B cell (primary cell): ENCODE results near the gene PKNOX2. TPM values are rescaled to one million over a fixed set of nuclear protein-coding genes. Genes with fewer than 3 reads are reported as not detected.

Experiments used
- ATAC-seq: fragments of 200-7000 bp; cut with Tn5 transposase; one replicate; pipeline ENCODE4 v1.10.0; 2021; ENCODE audit warnings: low read depth, mild to moderate bottlenecking, moderate number of reproducible peaks, moderate library complexity
- CTCF ChIA-PET: fragments of 350-600 bp; sonication (Branson Sonifier 250); formaldehyde crosslinking; loops from one replicate; lab custom pipeline; 2021; ENCODE audit warnings: antibody characterized with exemption, inconsistent platforms; lab: Charles Lee
- POLR2A ChIA-PET: fragments of 350-600 bp; sonication (Branson Sonifier 250); formaldehyde crosslinking; loops from one replicate; lab custom pipeline; 2021; ENCODE audit warnings: antibody characterized with exemption; lab: Charles Lee
- DNase-seq: peaks from one replicate; pipeline ENCODE4 v3.0.0; 2013
- H2AFZ ChIP-seq: 2 replicates; pipeline ENCODE4 v1.6.1; 2012; ENCODE audit warnings: mild to moderate bottlenecking, low read depth, low read length; ENCODE audit not compliant: insufficient read depth, poor library complexity, severe bottlenecking
- H3K27ac ChIP-seq, 2 donors: 1 replicate in 1 of 2; 2 replicates in 1 of 2; pipeline ENCODE4 v1.5.1; 2012 to 2013; ENCODE audit warnings: low read length in 2 of 2, mild to moderate bottlenecking in 2 of 2, moderate library complexity in 1 of 2
- H3K27me3 ChIP-seq, 4 experiments: fragments of 200-600 bp in 1 of 4; sonication (generic) in 1 of 4; replicated peaks in 1 of 4; 1 replicate in 2 of 4; 2 replicates in 2 of 4; pipeline versions ENCODE4 v1.6.1 to v1.7.0; 2013 to 2016; ENCODE audit warnings: low read length in 3 of 4, mild to moderate bottlenecking in 2 of 4, mixed read lengths in 1 of 4, moderate library complexity in 1 of 4; ENCODE audit not compliant: insufficient read depth in 4 of 4, control insufficient read depth in 3 of 4; ENCODE audit errors: control extremely low read depth in 1 of 4
- H3K36me3 ChIP-seq, 2 experiments: replicated peaks in 1 of 2; 1 replicate in 1 of 2; 2 replicates in 1 of 2; pipeline versions ENCODE4 v1.6.1 to v1.7.1; 2013; ENCODE audit warnings: low read length in 1 of 2; ENCODE audit not compliant: insufficient read depth in 2 of 2, control insufficient read depth in 1 of 2; ENCODE audit errors: control extremely low read depth in 1 of 2, extremely low read depth in 1 of 2
- H3K4me1 ChIP-seq, 2 donors: fragments of 200-600 bp in 1 of 2; sonication (generic) in 1 of 2; 1 replicate in 1 of 2; 2 replicates in 1 of 2; pipeline versions ENCODE4 v1.5.1 to v1.6.1; 2013 to 2017; ENCODE audit warnings: low read length in 2 of 2; ENCODE audit not compliant: control insufficient read depth in 2 of 2, insufficient read depth in 2 of 2
- H3K4me2 ChIP-seq: replicated peaks from 2 replicates; pipeline ENCODE3; 2012; ENCODE audit warnings: mild to moderate bottlenecking, low read depth, low read length; ENCODE audit not compliant: poor library complexity, severe bottlenecking
- H3K4me3 ChIP-seq, 5 experiments: fragments of 200-600 bp in 1 of 5; sonication (generic) in 1 of 5; 1 replicate in 3 of 5; 2 replicates in 2 of 5; pipeline versions ENCODE4 v1.5.1 to v1.7.0; 2011 to 2016; ENCODE audit warnings: low read length in 4 of 5, mild to moderate bottlenecking in 4 of 5, low read depth in 2 of 5, control low read depth in 1 of 5, moderate library complexity in 1 of 5; ENCODE audit not compliant: insufficient read depth in 1 of 5; ENCODE audit errors: control extremely low read depth in 1 of 5, extremely low read depth in 1 of 5
- H3K79me2 ChIP-seq: fragments of 200-600 bp; sonication (generic); one replicate; pipeline ENCODE4 v1.6.0; 2016; ENCODE audit warnings: low read length; ENCODE audit not compliant: control insufficient read depth, insufficient read depth
- H3K9ac ChIP-seq: fragments of 200-600 bp; sonication (generic); 2 replicates; pipeline ENCODE4 v1.6.1; 2017; ENCODE audit warnings: mild to moderate bottlenecking, low read length, moderate library complexity
- H3K9me3 ChIP-seq, 3 donors: one replicate each; pipeline versions ENCODE4 v1.6.1 to v1.7.1; 2013; ENCODE audit warnings: low read length in 2 of 3; ENCODE audit not compliant: control insufficient read depth in 2 of 3, insufficient read depth in 1 of 3; ENCODE audit errors: control extremely low read depth in 1 of 3
- H4K20me1 ChIP-seq: 2 replicates; pipeline ENCODE4 v1.6.0; 2012; ENCODE audit warnings: mild to moderate bottlenecking, low read length; ENCODE audit not compliant: insufficient read depth, control insufficient read depth, poor library complexity, severe bottlenecking
- H3K27ac Mint-ChIP-seq: one replicate; pipeline ENCODE4 v1.8.0; 2021; ENCODE audit warnings: mixed read lengths
- H3K27me3 Mint-ChIP-seq: one replicate; pipeline ENCODE4 v1.8.0; 2021; ENCODE audit warnings: mixed read lengths
- H3K4me1 Mint-ChIP-seq: one replicate; pipeline ENCODE4 v1.8.0; 2021; ENCODE audit warnings: mixed read lengths
- H3K4me3 Mint-ChIP-seq: one replicate; pipeline ENCODE4 v1.8.0; 2021; ENCODE audit warnings: mixed read lengths
- H3K9me3 Mint-ChIP-seq: one replicate; pipeline ENCODE4 v1.8.0; 2022; ENCODE audit warnings: mixed read lengths; ENCODE audit not compliant: insufficient read depth
- EZH2 ChIP-seq: IDR thresholded peaks from 2 replicates; pipeline ENCODE4 v1.6.1; 2012; ENCODE audit warnings: borderline replicate concordance, low read depth, mild to moderate bottlenecking, moderate library complexity, low read length; ENCODE audit not compliant: insufficient read depth, poor library complexity, severe bottlenecking
- WGBS: methylation state at CpG from one replicate; pipeline ENCODE4 v1.1.5; 2013; ENCODE audit warnings: missing lambda C conversion rate; ENCODE audit not compliant: insufficient coverage; 5-methylcytosine and 5-hydroxymethylcytosine counted together
- intact Hi-C: fragments of 100-400 bp; cut with micrococcal nuclease; formaldehyde crosslinking; loops from one replicate; pipeline ENCODE4 v1.10.0; 2022
- polyA plus RNA-seq: library from polyadenylated mRNA; depleted of rRNA; stranded (reverse); fragments of >200 nt; gene quantifications from 2 replicates; pipeline ENCODE4 v1.2.3, GENCODE V29; 2012
- total RNA-seq, 2 donors: library from RNA; stranded (reverse); fragments of 120-200 nt in 1 of 2; gene quantifications; 1 replicate in 1 of 2; 2 replicates in 1 of 2; pipeline versions ENCODE4 v1.2.3 to v1.2.4, GENCODE V29; 2013 to 2022
- TF ChIP-seq, protein P1 (sequence below): fragments of 200-600 bp; IDR thresholded peaks from one replicate; pipeline ENCODE4 v1.8.0; 2022; ENCODE audit warnings: antibody characterized with exemption, mild to moderate bottlenecking

Gene PKNOX2
- total and polyA plus RNA-seq, 2 donors (not counting 1 experiment from before 2014, with no cell fraction given), result not detected

DNA sequence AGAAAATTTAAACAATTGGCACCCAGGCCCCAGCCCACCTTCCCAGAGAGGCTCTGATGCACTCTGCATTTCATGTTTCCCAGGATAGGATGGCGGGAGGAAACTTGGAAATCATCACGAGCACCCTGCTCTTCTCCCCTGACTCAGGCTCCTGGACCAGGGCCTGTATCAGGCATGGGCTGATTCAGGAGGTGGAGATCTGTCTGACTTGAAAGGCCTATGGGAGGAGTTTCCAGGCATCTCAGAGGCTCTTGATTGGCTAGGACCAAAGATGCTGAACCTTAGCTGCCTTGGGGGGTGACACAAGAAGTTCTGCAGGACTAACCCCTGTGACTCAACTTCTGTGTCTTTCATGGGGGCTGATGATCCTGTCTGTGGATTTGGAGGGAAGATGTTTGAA lies 106.2 kb downstream of the PKNOX2 start:
- no peak overlapping the region for H3K9ac ChIP-seq
- H4K20me1 ChIP-seq, result no peaks in the 10 kb centered on the region
- Mint-ChIP-seq H3K27ac (no peak overlapping the region), H3K27me3 (peaks cover 29% of the 10 kb centered on the region), H3K4me1 (no peaks in the 10 kb centered on the region), H3K4me3 (no peak overlapping the region), H3K9me3 (no peaks in the 10 kb centered on the region)
- H2AFZ ChIP-seq, result no peak overlapping the region
- ChIA-PET CTCF (no interaction called here), POLR2A (no interaction called here)
- no peaks in the 10 kb centered on the region for H3K79me2 ChIP-seq
- intact Hi-C loops, result no loop called here
- H3K9me3 ChIP-seq, result no peaks in the 10 kb centered on the region
- no peaks in the 10 kb centered on the region for H3K4me1 ChIP-seq
- WGBS, result 100% methylated on average over 1 of the region's 2 CpGs
- DNase-seq, result no peak
- H3K27ac ChIP-seq, result no peak overlapping the region
- no peak for TF ChIP-seq EZH2
- TF ChIP-seq, protein P1, sequence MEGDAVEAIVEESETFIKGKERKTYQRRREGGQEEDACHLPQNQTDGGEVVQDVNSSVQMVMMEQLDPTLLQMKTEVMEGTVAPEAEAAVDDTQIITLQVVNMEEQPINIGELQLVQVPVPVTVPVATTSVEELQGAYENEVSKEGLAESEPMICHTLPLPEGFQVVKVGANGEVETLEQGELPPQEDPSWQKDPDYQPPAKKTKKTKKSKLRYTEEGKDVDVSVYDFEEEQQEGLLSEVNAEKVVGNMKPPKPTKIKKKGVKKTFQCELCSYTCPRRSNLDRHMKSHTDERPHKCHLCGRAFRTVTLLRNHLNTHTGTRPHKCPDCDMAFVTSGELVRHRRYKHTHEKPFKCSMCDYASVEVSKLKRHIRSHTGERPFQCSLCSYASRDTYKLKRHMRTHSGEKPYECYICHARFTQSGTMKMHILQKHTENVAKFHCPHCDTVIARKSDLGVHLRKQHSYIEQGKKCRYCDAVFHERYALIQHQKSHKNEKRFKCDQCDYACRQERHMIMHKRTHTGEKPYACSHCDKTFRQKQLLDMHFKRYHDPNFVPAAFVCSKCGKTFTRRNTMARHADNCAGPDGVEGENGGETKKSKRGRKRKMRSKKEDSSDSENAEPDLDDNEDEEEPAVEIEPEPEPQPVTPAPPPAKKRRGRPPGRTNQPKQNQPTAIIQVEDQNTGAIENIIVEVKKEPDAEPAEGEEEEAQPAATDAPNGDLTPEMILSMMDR, result no peak
- peaks cover 0 to 7% (median 0%) of the 10 kb centered on the region in 4 experiments for H3K27me3 ChIP-seq
- H3K4me3 ChIP-seq, result no peak overlapping the region
- H3K36me3 ChIP-seq, result no peaks in the 10 kb centered on the region
- no peak overlapping the region for H3K4me2 ChIP-seq
- ATAC-seq, result no peak

DNA sequence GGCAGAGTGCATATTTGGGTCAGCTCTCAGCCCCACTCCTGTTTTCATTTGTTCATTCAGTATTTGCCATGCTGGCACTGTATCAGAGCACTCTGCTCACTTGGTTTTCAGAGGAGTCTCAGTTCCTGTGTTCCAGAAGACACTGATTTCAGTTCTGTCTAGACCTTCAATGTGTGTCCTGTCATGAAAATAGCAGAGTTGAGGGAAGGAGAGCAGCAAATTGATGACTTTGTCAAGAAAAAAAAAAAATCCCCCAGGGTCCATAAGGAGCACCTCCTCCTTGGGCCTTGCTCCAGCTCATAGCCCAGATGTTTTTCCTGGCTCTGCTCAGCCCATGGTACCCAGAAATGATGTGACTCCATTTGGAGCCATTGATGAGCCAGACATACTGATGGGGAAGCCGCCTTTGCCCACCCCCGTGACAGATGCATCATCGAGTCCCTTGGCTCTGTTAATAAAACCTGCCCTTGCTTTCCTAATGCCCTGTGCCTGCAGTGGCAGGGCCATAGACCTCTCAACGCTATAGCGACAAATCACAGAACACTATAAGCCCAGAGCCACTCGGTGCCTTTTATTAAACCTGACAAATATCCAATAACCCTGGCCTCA lies 107.0 kb downstream of the PKNOX2 start:
- 90% methylated on average over 5 of the region's 6 CpGs for WGBS
- H3K27ac Mint-ChIP-seq, result no peak overlapping the region
- H3K79me2 ChIP-seq, result no peaks in the 10 kb centered on the region
- H3K4me1 Mint-ChIP-seq, result no peaks in the 10 kb centered on the region
- no peak overlapping the region for H3K4me3 Mint-ChIP-seq
- no peak overlapping the region for H3K4me2 ChIP-seq
- no peaks in the 10 kb centered on the region for H3K9me3 ChIP-seq
- ChIA-PET POLR2A (no interaction called here), CTCF (no interaction called here)
- DNase-seq (no peak), ATAC-seq (no peak)
- intact Hi-C loops, result no loop called here
- H2AFZ ChIP-seq, result no peak overlapping the region
- H3K4me1 ChIP-seq, result no peaks in the 10 kb centered on the region
- H3K9me3 Mint-ChIP-seq, result no peaks in the 10 kb centered on the region
- H3K27me3 ChIP-seq, result peaks cover 0 to 7% (median 0%) of the 10 kb centered on the region in 4 experiments
- TF ChIP-seq, protein P1, result no peak
- no peak for TF ChIP-seq EZH2
- no peak overlapping the region for H3K4me3 ChIP-seq
- H3K27me3 Mint-ChIP-seq, result peaks cover 29% of the 10 kb centered on the region
- H3K36me3 ChIP-seq, result no peaks in the 10 kb centered on the region
- H3K9ac ChIP-seq, result no peak overlapping the region
- H4K20me1 ChIP-seq, result no peaks in the 10 kb centered on the region
- no peak overlapping the region for H3K27ac ChIP-seq
